ENCODE results near the gene NOP56. TPM values are rescaled to one million over a fixed set of nuclear protein-coding genes. Genes with fewer than 3 reads are reported as not detected.

The NOP56 gene
- total and polyA plus RNA-seq, 9 of the 15 experiments (the other 6 are each of a cell fraction or from before 2014, with no cell fraction given): 295 to 697 (median 439) TPM

- TF ChIP-seq TCFL5 (CRISPR knock-in tag; conservative IDR thresholded peaks at IDR 0.05) (no peak), RBFOX2 (IDR thresholded peaks at IDR 0.05; ENCODE audit: low read depth, low read length) (peak; percentile 89), DMBX1 (CRISPR knock-in tag; IDR thresholded peaks at IDR 0.05; ENCODE audit: borderline replicate concordance) (no peak), POLR2H (tag; IDR thresholded peaks at IDR 0.05; ENCODE audit: low read depth) (peak; percentile 87), MAFK (IDR thresholded peaks at IDR 0.05; ENCODE audit: low read length) (no peak), MCM2 (IDR thresholded peaks at IDR 0.05; ENCODE audit: low read depth) (no peak), ZNF124 (CRISPR knock-in tag; IDR thresholded peaks at IDR 0.05) (no peak), CHD2 (IDR thresholded peaks at IDR 0.05; ENCODE audit: low read depth, low read length) (0 out of 2 replicates have a peak, but pooled peaks have one; percentile 24), RBM34 (IDR thresholded peaks at IDR 0.05; ENCODE audit: borderline replicate concordance, insufficient read depth, low read length) (no peak), ZNF140 (CRISPR knock-in tag; IDR thresholded peaks at IDR 0.05) (no peak), ZNF282 (CRISPR knock-in tag; IDR thresholded peaks at IDR 0.05) (no peak), ZNF561 (CRISPR knock-in tag; conservative IDR thresholded peaks at IDR 0.05) (no peak), ZNF316 (IDR thresholded peaks at IDR 0.05) (peak; percentile 10; the same call in 1 of the 2 replicates), ZNF639 (CRISPR knock-in tag; conservative IDR thresholded peaks at IDR 0.05 in 1 of 2, IDR thresholded peaks at IDR 0.05 in 1 of 2) (no peak), ATF7 (IDR thresholded peaks at IDR 0.05) (peak; percentile 36), TRIM25 (IDR thresholded peaks at IDR 0.05; ENCODE audit: borderline replicate concordance) (no peak), NONO (IDR thresholded peaks at IDR 0.05; ENCODE audit: low read depth in 2 of 2, low read length in 1 of 2) (no peak), PHB (CRISPR knock-in tag; IDR thresholded peaks at IDR 0.05) (no peak), ZFX (CRISPR knock-in tag; IDR thresholded peaks at IDR 0.05) (peak; percentile 59), ZNF121 (CRISPR knock-in tag; conservative IDR thresholded peaks at IDR 0.05) (no peak), GABPA (tag; conservative IDR thresholded peaks at IDR 0.05; ENCODE audit: low read depth) (peak; percentile 99), E2F3 (CRISPR knock-in tag; IDR thresholded peaks at IDR 0.05) (no peak), SAFB (IDR thresholded peaks at IDR 0.05; ENCODE audit: borderline replicate concordance, low read depth, low read length) (no peak), MLLT1 (IDR thresholded peaks at IDR 0.05) (peak in 1 of 2 experiments; percentile 86; a peak in 2 of 4 replicates), LARP7 (IDR thresholded peaks at IDR 0.05) (no peak), COPS2 (conservative IDR thresholded peaks at IDR 0.05) (no peak)
These were observed 11.7 kb downstream of the NOP56 start, which contains the start of gene IDH3B (continued) for GRCh38 chr20:2663887-2664719.

Measured in K562 (cell line).